Activated CD8-positive, alpha-beta memory T cell treated with anti-CD3 and anti-CD28 coated beads for 24 hours (primary cell): ENCODE results near the gene COG7.
"Not testable (repeated sequence)": the region's sequence is repeated elsewhere in the genome, so short reads cannot be mapped to it uniquely, and the experiment has no call there.

Experiments used
- DNase-seq: peaks from one replicate; pipeline ENCODE4 v3.0.0-alpha.2; 2020

COG7 gene

GRCh38 chr16:23452572-23453337, at the start of gene COG7:
Gene COG7, minus strand, starts transcription at chr16:23453189. Its CDS starts 195 bp downstream, at chr16:23452994.
- peak; percentile 95 for DNase-seq

- DNase-seq, result no peak
Measured at GRCh38 chr16:23502466-23502865, 49.5 kb upstream of the COG7 start.

GRCh38 chr16:23501291-23501690, 48.3 kb upstream of the COG7 start:
- no peak for DNase-seq

- DNase-seq, result no peak
Measured at GRCh38 chr16:23500862-23501225, 47.9 kb upstream of the COG7 start.

GRCh38 chr16:23500212-23500861, 47.3 kb upstream of the COG7 start:
- no peak for DNase-seq

- DNase-seq, result no peak
Measured at GRCh38 chr16:23499801-23500200, 46.8 kb upstream of the COG7 start.

- DNase-seq, result no peak
Measured at GRCh38 chr16:23498863-23499262, 45.9 kb upstream of the COG7 start.

- no peak for DNase-seq
Measured at GRCh38 chr16:23497543-23497868, 44.5 kb upstream of the COG7 start.

GRCh38 chr16:23496821-23497542, 44.0 kb upstream of the COG7 start:
- no peak for DNase-seq

GRCh38 chr16:23495671-23496070, 42.7 kb upstream of the COG7 start:
- DNase-seq, result no peak

GRCh38 chr16:23494188-23494587, 41.2 kb upstream of the COG7 start:
- DNase-seq, result no peak

GRCh38 chr16:23491490-23492391, 38.8 kb upstream of the COG7 start:
- no peak for DNase-seq

GRCh38 chr16:23486480-23486879, 33.5 kb upstream of the COG7 start:
- DNase-seq, result no peak

GRCh38 chr16:23485841-23486240, 32.9 kb upstream of the COG7 start:
- no peak for DNase-seq

- DNase-seq, result no peak
Measured at GRCh38 chr16:23485257-23485614, 32.2 kb upstream of the COG7 start.

- no peak for DNase-seq
Measured at GRCh38 chr16:23484510-23485256, 31.7 kb upstream of the COG7 start.

GRCh38 chr16:23483492-23483891, 30.5 kb upstream of the COG7 start:
- not testable (repeated sequence) for DNase-seq

GRCh38 chr16:23482778-23483177, 29.8 kb upstream of the COG7 start:
- DNase-seq, result peak; percentile 70

GRCh38 chr16:23480257-23480656, 27.3 kb upstream of the COG7 start:
- DNase-seq, result no peak

GRCh38 chr16:23479138-23479537, 26.1 kb upstream of the COG7 start:
- no peak for DNase-seq

GRCh38 chr16:23478566-23478965, 25.6 kb upstream of the COG7 start:
- no peak for DNase-seq

- no peak for DNase-seq
Measured at GRCh38 chr16:23476289-23476688, 23.3 kb upstream of the COG7 start.
